GM18507 (cell line): ENCODE data around the gene FSTL5.

Experiments used
- DNase-seq: peaks from one replicate; pipeline ENCODE4 v3.0.0; 2011; ENCODE audit warnings: low read depth; ENCODE audit not compliant: insufficient read length; ENCODE audit errors: extremely low spot score
- FAIRE-seq: peaks from 2 replicates; lab custom pipeline; 2011; peaks lifted over from hg19 to GRCh38; lab: Jason Lieb, UNC

FSTL5 gene

DNA sequence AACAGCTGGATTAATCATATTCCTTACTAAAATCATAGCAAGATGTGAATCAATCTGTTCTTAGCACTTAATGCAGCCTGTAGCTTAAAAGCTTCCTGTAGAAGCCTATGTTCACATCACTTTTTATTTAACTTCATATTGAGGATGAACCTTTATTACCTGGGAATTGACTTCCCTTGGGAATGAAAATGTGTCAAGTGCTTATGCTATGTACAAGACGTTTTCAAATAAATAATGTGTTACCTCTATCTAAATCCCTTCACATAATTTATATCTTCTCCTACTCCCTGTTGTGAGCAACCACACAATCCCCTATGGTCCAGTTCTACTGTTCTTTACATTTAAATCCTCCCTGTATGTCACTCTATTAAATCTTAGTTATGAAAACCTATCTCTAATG lies 633.1 kb downstream of the FSTL5 start:
- DNase-seq = no peak
- no peak for FAIRE-seq

GRCh38 chr4:161525121-161525520 lies 638.7 kb downstream of the FSTL5 start:
- FAIRE-seq (no peak), DNase-seq (no peak)

DNA sequence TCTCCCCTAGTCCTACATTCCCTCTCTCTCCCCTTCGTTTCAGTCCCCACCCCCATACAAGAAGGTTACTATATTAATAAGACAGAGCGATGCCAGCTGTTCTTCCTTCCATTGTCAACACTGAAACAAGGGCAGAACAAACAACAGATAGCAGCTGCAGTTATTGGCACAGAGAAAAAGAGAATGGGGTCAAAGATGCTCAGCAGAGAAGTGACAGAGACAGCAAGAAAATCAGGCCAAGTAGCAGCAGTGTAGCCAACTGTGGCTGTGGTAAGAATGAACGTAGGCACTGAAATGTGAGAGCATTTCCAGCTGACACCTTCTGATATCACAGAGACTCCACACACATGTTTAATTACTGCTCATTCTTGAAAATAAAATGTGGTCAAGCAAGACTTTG lies 641.8 kb downstream of the FSTL5 start:
- DNase-seq = no peak
- FAIRE-seq = no peak

DNA sequence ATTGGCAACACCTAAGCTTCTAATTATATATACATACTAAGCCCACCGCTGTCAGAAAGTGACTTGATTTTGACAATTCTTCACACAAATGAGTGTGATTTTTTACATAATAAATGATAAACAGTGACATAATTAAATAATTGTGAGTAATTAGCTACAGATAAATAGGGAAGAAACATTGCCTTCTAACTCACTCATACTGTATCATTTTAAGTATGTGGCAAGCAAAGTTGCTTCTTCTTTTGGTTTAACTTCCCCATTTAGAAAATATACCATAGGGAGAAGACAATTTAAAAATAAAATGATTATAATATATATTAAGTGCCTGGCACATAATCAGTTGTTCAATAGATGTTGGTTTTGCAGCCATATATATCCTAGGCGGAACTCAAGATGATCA lies 644.2 kb downstream of the FSTL5 start:
- DNase-seq = no peak
- no peak for FAIRE-seq

DNA sequence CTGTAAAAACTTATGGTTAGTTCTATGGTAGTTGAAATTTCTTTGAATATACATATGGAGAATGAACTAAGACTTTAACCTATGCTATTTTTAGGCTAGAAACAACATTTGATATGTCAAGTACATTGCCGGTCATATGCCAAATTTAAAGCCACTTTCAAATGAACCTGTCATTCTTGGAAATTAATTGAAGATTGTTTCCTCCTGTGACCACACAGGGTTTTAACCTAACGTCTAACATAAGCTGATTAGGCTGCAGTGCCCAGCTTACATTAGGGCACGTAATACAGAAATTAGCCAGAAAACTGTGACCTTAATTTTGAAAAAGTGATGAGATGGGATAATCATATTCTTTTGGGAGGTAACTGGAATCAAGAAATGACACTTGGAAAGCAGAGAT lies 645.9 kb downstream of the FSTL5 start:
- DNase-seq (no peak), FAIRE-seq (no peak)

DNA sequence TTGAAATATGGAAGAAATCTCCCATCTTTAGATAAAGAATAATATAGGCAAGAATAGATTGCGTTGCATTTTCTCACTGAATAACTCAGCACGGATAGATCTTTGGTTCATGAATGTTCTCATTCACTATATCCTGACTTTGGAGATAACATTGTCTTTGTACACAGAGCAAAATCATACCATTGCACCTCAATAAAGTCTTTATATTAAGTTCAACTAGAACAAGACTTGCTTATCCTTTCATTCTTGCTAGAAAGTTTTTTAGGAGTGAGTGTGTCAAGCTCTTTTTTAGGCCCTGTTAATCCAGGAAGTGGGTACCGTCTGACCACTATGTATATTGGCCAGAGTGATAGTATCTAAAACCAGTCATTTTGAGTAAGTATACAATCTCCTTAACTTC lies 658.7 kb downstream of the FSTL5 start:
- DNase-seq = no peak
- no peak for FAIRE-seq

DNA sequence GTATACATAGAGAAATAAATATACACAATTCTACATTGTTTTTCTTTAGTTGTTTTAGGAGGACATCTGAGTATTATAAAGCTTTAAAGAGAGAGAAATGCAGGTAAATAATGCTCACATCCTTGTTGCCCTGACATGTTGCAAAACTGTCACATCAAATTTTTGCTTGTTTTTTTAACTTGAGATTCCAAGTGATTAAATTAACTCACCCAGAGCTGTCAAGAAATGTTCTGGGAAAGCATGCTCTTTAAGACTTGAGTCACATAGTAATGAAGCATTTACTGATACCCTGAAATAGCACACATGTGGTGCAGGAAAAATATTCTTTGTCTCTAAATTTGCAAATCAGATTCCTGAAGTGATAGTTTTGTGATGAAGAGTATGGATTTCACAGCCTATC lies 665.6 kb downstream of the FSTL5 start:
- FAIRE-seq (no peak), DNase-seq (no peak)

- no peak for FAIRE-seq
- DNase-seq = no peak
Measured at GRCh38 chr4:161486461-161486860, 677.3 kb downstream of the FSTL5 start.

- no peak for FAIRE-seq
- no peak for DNase-seq
Measured at GRCh38 chr4:161466316-161466715, 697.5 kb downstream of the FSTL5 start.

- no peak for FAIRE-seq
- no peak for DNase-seq
Measured at GRCh38 chr4:161463436-161463835, 700.4 kb downstream of the FSTL5 start.

DNA sequence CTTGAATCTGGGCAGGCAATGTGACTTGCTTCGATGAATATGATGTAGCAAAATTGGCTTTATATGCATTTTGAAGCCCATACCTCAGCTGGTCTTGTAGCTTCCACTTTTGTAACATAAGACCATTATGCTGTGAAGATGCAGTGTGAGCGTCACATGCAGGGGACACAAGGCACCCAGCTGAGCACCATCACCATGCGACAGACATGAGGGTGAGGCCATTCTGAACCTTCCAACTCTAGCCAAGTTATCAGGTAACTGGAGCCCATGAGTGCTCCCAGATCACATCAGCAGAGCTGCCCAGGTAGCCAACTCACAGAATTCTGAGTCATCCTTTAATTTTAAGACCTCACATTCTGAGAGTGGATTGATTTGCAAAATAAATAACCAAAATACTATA lies 705.9 kb downstream of the FSTL5 start:
- FAIRE-seq (no peak), DNase-seq (no peak)

DNA sequence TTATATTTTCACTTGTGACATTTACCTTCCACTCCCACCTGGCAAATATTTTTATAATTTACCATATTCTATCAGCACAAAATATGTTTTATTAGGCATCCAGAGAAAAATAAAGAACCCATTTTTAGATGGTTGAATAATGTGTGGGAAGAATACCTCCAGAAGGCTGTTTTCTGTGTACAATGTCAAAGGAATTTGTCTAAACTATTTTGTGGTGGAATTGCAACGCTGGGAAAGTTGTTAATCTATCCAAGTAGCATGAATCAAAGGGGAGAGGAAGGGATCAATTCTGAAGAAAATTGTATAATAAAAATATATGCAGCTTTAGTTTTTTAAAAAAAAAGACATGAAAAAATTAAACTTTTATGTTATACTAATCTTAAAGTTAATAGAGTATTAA lies 706.5 kb downstream of the FSTL5 start:
- FAIRE-seq (no peak), DNase-seq (no peak)

- FAIRE-seq (no peak), DNase-seq (no peak)
Measured at GRCh38 chr4:161454860-161455259, 708.9 kb downstream of the FSTL5 start.

- FAIRE-seq = no peak
- DNase-seq = no peak
Measured at GRCh38 chr4:161448550-161449180, 715.1 kb downstream of the FSTL5 start.

DNA sequence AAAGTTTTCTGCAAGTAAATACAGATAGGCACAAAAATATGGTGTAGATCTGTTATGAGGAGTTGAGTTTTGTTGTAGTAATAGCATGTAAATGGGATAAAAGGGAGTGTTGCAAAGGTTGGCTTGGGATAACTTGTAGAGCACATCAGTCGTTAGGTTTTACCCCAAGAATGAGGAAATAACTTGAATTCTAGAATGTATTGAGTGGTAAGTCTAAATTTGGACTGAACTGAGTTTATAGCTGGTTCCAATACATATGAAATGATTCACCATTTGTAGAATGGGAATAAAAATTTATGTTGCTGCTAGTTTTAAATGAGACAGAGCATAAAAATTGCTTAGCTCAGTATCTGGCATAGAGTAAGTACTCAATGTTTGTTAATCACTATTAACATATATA lies 719.2 kb downstream of the FSTL5 start:
- FAIRE-seq (no peak), DNase-seq (no peak)

DNA sequence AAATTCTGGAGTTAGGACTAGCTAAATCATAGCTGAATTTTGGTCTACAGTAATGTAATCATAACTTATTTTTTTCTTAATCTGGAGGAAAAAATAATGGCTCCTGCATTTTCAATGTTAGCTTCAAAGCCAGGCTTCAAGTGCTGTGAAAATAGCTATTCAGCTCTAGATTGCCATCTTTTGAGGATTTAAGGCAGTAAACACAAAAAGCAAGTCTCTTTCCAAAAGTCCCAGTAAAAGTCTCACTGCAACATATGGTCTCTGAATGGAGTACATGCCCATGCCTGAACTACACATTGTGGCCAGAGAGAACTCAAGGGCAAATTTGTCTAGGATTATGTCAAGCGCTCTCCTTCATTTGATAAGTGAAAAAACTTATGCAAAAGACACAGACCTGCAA lies 720.9 kb downstream of the FSTL5 start:
- FAIRE-seq = no peak
- DNase-seq = no peak

GRCh38 chr4:161438096-161438495 lies 725.7 kb downstream of the FSTL5 start:
- DNase-seq = no peak
- FAIRE-seq = no peak

DNA sequence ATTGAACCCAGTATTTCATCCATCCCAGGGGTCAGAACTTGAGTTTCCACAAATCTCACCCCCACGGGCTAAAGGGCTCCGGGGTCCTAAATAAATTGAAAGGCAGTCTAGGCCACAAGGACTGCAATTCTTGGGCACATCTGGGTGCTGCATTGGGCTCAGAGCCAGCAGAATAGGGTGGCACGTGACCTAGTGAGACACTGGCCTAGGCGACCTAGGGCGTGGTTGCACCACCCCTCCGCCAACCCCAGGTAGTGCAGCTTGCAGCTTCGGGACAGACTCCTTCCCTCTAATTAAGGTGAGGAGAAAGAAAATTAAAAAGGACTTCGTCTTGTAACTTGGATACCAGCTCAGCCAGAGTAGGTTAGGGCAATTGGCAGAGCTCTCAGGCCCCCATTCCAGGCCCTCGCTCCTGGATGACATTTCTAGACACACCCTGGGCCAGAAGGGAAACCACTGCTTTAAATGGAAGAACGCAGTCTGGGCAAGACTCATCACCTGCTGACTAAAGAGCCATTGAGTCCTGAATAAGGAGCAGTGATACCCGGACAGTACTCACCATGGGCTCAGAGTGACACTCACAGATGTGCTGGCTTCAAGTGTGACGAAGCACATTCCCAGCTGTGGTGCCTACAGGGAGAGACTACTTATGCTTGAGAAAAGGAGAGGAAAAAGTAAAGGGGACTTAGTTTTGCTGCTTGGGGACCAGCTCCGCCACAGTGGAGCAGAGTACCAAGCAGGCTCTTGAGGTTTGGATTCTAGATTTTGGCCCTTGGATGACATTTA lies 735.4 kb downstream of the FSTL5 start:
- FAIRE-seq (no peak), DNase-seq (no peak)

DNA sequence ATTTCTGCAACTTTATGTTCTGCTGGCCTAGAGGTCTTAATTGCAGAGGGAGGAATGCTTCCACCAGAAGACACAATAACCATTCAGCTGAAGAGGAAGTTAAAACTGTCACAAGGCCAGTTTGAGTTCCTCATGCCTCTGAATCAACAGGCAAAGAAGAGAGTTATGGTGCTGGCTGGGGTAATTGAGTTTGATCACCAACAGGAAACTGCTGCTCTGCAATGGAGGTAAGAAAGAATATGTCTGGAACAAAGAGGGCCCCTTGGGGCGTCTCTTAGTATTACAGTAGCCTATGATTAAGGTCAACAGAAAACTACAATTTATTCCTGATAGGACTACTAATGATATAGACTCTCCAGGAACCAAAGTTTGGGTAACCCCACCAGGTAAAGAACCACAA lies 744.0 kb downstream of the FSTL5 start:
- DNase-seq (no peak), FAIRE-seq (no peak)

- DNase-seq (no peak), FAIRE-seq (no peak)
Measured at GRCh38 chr4:161411901-161412300, 751.9 kb downstream of the FSTL5 start.

GRCh38 chr4:161404346-161405110 lies 759.3 kb downstream of the FSTL5 start:
- FAIRE-seq (no peak), DNase-seq (no peak)
